ENCODE data around the gene DIRAS3.
"Not testable (repeated sequence)": the region's sequence is repeated elsewhere in the genome, so short reads cannot be mapped to it uniquely, and the experiment has no call there.

Gene DIRAS3

GRCh38 chr1:68016381-68016780, 34.0 kb downstream of the DIRAS3 start:
- DNase-seq, result no peak

- DNase-seq, result no peak
Observed at GRCh38 chr1:68015971-68016370, 34.5 kb downstream of the DIRAS3 start.

GRCh38 chr1:68015369-68015768, 35.1 kb downstream of the DIRAS3 start:
- no peak for DNase-seq

GRCh38 chr1:68013351-68013750, 37.1 kb downstream of the DIRAS3 start:
- no peak for DNase-seq

GRCh38 chr1:68011657-68012375, 38.6 kb downstream of the DIRAS3 start:
- DNase-seq, result no peak

GRCh38 chr1:68010543-68010942, 39.9 kb downstream of the DIRAS3 start:
- DNase-seq, result no peak

GRCh38 chr1:68010090-68010489, 40.3 kb downstream of the DIRAS3 start:
- DNase-seq, result no peak

GRCh38 chr1:68003626-68004025, 46.8 kb downstream of the DIRAS3 start:
- DNase-seq, result not testable (repeated sequence)

GRCh38 chr1:68000191-68000590, 50.2 kb downstream of the DIRAS3 start:
- DNase-seq, result no peak

GRCh38 chr1:67997746-67998145, 52.7 kb downstream of the DIRAS3 start:
- no peak for DNase-seq
